Gastrocnemius medialis (tissue), 4 donors: ENCODE data around the gene MINDY4B. TPM values are rescaled to one million over a fixed set of nuclear protein-coding genes. Genes with fewer than 3 reads are reported as not detected.

Source experiments
- ATAC-seq, 2 donors: fragments of 150-250 bp; one replicate each; pipeline ENCODE4 v1.9.1; 2016
- DNase-seq, 2 donors: peaks; one replicate each; pipeline ENCODE4 v3.0.0-alpha.2; 2019
- H3K27ac ChIP-seq, 4 donors: fragments of 200-600 bp; sonication (generic); 1 replicate in 1 of 4; 2 replicates in 3 of 4; pipeline ENCODE4 v1.5.1; 2016 to 2018; ENCODE audit warnings: mild to moderate bottlenecking in 2 of 4, moderate library complexity in 1 of 4
- H3K27me3 ChIP-seq, 3 donors: fragments of 200-600 bp; sonication (generic) in 2 of 3; 1 replicate in 1 of 3; 2 replicates in 2 of 3; pipeline versions ENCODE4 v1.5.1 to v1.6.0; 2016 to 2019; ENCODE audit warnings: mild to moderate bottlenecking in 1 of 3, moderate library complexity in 1 of 3
- H3K36me3 ChIP-seq, 2 donors: fragments of 200-600 bp; sonication (generic) in 1 of 2; one replicate each; pipeline ENCODE4 v1.5.1; 2017 to 2018
- H3K4me1 ChIP-seq, 2 donors: fragments of 200-600 bp; sonication (generic) in 1 of 2; one replicate each; pipeline ENCODE4 v1.5.1; 2016 to 2017; ENCODE audit warnings: mild to moderate bottlenecking in 2 of 2
- H3K4me3 ChIP-seq, 4 donors: fragments of 200-600 bp; sonication (generic) in 3 of 4; 1 replicate in 1 of 4; 2 replicates in 3 of 4; pipeline ENCODE4 v1.5.1; 2016 to 2019; ENCODE audit warnings: mild to moderate bottlenecking in 2 of 4
- H3K9me3 ChIP-seq, 3 donors: fragments of 200-600 bp; sonication (generic) in 2 of 3; 1 replicate in 1 of 3; 2 replicates in 2 of 3; pipeline ENCODE4 v1.5.1; 2016 to 2019
- POLR2A ChIP-seq, 2 donors: fragments of 450-650 bp; IDR thresholded peaks; one replicate each; pipeline ENCODE4 v1.6.1; 2017; ENCODE audit warnings: antibody characterized with exemption in 2 of 2, mild to moderate bottlenecking in 2 of 2, moderate library complexity in 2 of 2
- in situ Hi-C, 4 donors: fragments of 200-750 bp; cut with MboI; loops; one replicate each; pipeline versions ENCODE4 v1.15.0 to v1.8.0; 2017; ENCODE audit warnings: low sequenced_read_pairs in 4 of 4
- intact Hi-C: fragments of 100-400 bp; cut with DNase I; formaldehyde crosslinking; loops from one replicate; pipeline ENCODE4 v1.15.1; 2023; ENCODE audit warnings: low total_unique reads
- total RNA-seq, 4 donors: library from RNA; depleted of rRNA; stranded (reverse); fragments of >200 nt; gene quantifications; one replicate each; pipeline versions ENCODE4 v1.1.0 to v1.2.3, GENCODE V29; 2016
- TF ChIP-seq, protein P1 (sequence below), 5 experiments: fragments of 450-650 bp in 3 of 5; fragments of 200-600 bp in 2 of 5; sonication (generic) in 2 of 5; IDR thresholded peaks in 4 of 5; conservative IDR thresholded peaks in 1 of 5; 1 replicate in 4 of 5; 2 replicates in 1 of 5; pipeline ENCODE4 v1.5.1; 2016 to 2019; ENCODE audit warnings: antibody characterized with exemption in 5 of 5, mild to moderate bottlenecking in 3 of 5, moderate library complexity in 3 of 5

MINDY4B gene
- total RNA-seq, 4 donors from 2014 or later: not detected

DNA sequence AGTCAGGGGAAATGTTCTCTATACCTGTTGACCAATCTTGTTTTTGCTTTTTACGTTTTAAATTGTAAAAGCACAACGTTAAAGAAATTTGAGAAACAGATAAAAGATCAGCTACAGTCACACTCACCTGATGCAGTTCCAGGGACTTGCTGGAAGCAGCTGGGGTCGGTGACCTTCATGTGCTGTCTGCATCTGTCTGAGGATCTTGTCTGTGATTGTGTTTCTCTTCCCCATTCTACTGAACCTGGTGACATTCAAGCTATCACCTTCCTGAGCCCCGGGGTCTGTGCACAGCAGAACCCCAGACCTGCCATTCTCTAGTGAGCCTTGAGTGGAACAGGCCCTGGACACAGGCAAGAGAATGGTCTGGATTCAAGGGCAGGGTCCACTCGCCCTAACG lies 75.8 kb downstream of the MINDY4B start:
- TF ChIP-seq POLR2A (IDR thresholded peaks at IDR 0.05): no peak
- TF ChIP-seq, protein P1, sequence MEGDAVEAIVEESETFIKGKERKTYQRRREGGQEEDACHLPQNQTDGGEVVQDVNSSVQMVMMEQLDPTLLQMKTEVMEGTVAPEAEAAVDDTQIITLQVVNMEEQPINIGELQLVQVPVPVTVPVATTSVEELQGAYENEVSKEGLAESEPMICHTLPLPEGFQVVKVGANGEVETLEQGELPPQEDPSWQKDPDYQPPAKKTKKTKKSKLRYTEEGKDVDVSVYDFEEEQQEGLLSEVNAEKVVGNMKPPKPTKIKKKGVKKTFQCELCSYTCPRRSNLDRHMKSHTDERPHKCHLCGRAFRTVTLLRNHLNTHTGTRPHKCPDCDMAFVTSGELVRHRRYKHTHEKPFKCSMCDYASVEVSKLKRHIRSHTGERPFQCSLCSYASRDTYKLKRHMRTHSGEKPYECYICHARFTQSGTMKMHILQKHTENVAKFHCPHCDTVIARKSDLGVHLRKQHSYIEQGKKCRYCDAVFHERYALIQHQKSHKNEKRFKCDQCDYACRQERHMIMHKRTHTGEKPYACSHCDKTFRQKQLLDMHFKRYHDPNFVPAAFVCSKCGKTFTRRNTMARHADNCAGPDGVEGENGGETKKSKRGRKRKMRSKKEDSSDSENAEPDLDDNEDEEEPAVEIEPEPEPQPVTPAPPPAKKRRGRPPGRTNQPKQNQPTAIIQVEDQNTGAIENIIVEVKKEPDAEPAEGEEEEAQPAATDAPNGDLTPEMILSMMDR (IDR thresholded peaks at IDR 0.05 in 4 of 5, conservative IDR thresholded peaks at IDR 0.05 in 1 of 5): no peak
- Histone ChIP-seq H3K36me3 (no peaks in the 10 kb centered on the region), H3K27ac (no peak overlapping the region), H3K9me3 (no peaks in the 10 kb centered on the region), H3K27me3 (peaks cover 0 to 5% (median 0%) of the 10 kb centered on the region in 3 donors), H3K4me1 (no peaks in the 10 kb centered on the region), H3K4me3 (no peak overlapping the region)
- in situ Hi-C loops: no loop called here
- DNase-seq (no peak), ATAC-seq (no peak)
- intact Hi-C loops: no loop called here

DNA sequence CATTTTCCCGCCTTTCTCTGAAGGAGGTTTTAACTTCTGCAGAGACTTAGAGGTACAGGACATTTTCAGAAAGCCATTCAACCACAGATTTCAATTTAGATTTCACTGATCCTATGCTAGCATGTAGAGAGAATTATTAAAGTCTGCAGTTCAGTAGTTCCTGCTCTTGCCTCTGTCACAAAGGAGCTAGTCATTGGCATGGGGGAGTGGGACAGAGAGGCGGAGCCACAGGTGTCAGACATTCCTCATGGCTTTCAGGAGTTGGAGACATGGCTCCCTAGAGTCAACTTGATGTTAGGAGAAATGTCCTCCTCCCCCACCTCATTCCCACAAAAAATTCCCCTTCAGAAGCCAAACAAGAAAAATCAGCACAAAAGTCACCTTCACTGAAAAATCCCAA lies 76.2 kb downstream of the MINDY4B start:
- H3K36me3 ChIP-seq: no peaks in the 10 kb centered on the region
- intact Hi-C loops: no loop called here
- DNase-seq (no peak), ATAC-seq (no peak)
- H3K4me1 ChIP-seq: no peaks in the 10 kb centered on the region
- peaks cover 0 to 5% (median 0%) of the 10 kb centered on the region in 3 donors for H3K27me3 ChIP-seq
- no peak for TF ChIP-seq POLR2A (IDR thresholded peaks at IDR 0.05)
- TF ChIP-seq, protein P1 (IDR thresholded peaks at IDR 0.05 in 4 of 5, conservative IDR thresholded peaks at IDR 0.05 in 1 of 5): no peak
- H3K4me3 ChIP-seq: no peak overlapping the region
- H3K9me3 ChIP-seq: no peaks in the 10 kb centered on the region
- no peak overlapping the region for H3K27ac ChIP-seq
- in situ Hi-C loops: no loop called here

GRCh38 chr3:150828261-150828660 lies 77.0 kb downstream of the MINDY4B start:
- TF ChIP-seq POLR2A (IDR thresholded peaks at IDR 0.05): no peak
- TF ChIP-seq, protein P1 (IDR thresholded peaks at IDR 0.05 in 4 of 5, conservative IDR thresholded peaks at IDR 0.05 in 1 of 5): no peak
- in situ Hi-C loops: no loop called here

DNA sequence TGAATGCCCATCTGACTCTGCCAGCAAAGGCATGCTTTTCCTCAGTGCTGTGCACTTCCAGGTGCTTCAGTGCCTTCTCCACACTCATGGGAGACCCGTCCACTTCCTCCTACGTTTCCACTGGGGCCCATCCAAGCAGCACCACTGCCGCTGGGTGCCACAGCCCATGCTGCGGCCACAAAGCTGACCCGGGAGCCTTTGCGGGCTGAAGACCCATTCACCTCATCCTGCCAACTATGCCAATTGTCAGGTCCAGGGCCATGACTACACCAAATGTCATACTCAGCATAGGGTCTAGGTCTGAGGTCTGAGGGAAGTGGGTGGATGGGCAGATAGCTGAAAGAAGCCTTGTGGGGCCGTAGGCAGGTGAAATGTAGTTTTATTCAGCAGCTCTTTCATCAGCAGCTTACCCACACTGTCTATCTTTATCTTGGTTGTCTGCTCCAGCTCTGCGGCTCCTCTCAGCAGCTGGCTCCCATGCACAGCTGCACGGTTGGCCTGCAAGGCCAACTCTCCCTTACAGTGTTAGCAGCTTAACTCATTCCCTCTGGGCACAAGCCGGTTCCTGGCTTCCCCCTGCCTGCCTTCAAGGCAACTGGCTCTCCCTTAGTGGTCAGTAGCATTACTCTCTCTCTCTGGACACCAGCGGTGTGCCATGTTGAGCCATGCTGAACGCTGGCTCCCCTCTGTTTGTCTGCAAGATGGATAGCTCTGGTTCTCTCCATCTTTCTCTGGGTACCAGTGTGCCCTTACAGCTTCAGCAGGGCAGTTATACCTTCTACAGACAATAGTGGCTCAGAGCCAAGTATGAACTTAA lies 78.6 kb downstream of the MINDY4B start:
- DNase-seq (no peak), ATAC-seq (no peak)
- Histone ChIP-seq H3K27me3 (peaks cover 0 to 5% (median 0%) of the 10 kb centered on the region in 3 donors), H3K9me3 (no peaks in the 10 kb centered on the region), H3K4me3 (no peak overlapping the region), H3K36me3 (no peaks in the 10 kb centered on the region), H3K4me1 (no peaks in the 10 kb centered on the region), H3K27ac (no peak overlapping the region)
- TF ChIP-seq, protein P1 (IDR thresholded peaks at IDR 0.05 in 4 of 5, conservative IDR thresholded peaks at IDR 0.05 in 1 of 5): no peak
- no peak for TF ChIP-seq POLR2A (IDR thresholded peaks at IDR 0.05)
- intact Hi-C loops (no loop called here), in situ Hi-C loops (no loop called here)

More at GRCh38 chr3:150828261-150828660, 77.0 kb downstream of the MINDY4B start:
- Histone ChIP-seq H3K27me3 (peaks cover 0 to 5% (median 0%) of the 10 kb centered on the region in 3 donors), H3K36me3 (no peaks in the 10 kb centered on the region), H3K4me1 (no peaks in the 10 kb centered on the region), H3K27ac (no peak overlapping the region), H3K9me3 (no peaks in the 10 kb centered on the region), H3K4me3 (no peak overlapping the region)
- intact Hi-C loops: no loop called here
- DNase-seq (no peak), ATAC-seq (no peak)
